HepG2 (cell line): ENCODE data around the gene TLE2. TPM values are rescaled to one million over a fixed set of nuclear protein-coding genes. Genes with fewer than 3 reads are reported as not detected.

ENCODE experiments used
- DPF2 ChIP-seq: sonication (generic); formaldehyde crosslinking; IDR thresholded peaks from 2 replicates; pipeline ENCODE4 v1.4.0; 2020; ENCODE audit warnings: mild to moderate bottlenecking, low read depth, missing genetic modification reagents, borderline replicate concordance
- GATAD2A ChIP-seq: IDR thresholded peaks from 2 replicates; pipeline ENCODE4 v1.6.1; 2016
- HDAC1 ChIP-seq: sonication (generic); formaldehyde crosslinking; IDR thresholded peaks from 2 replicates; pipeline ENCODE4 v1.5.1; 2020; ENCODE audit warnings: mild to moderate bottlenecking, missing genetic modification reagents
- HOXA3 ChIP-seq: sonication (generic); formaldehyde crosslinking; IDR thresholded peaks from 2 replicates; pipeline ENCODE4 v1.5.0; 2020; ENCODE audit warnings: missing genetic modification reagents
- LCORL ChIP-seq, 2 experiments: fragments of 450-650 bp in 1 of 2; sonication (generic) in 1 of 2; formaldehyde crosslinking in 1 of 2; IDR thresholded peaks; 2 replicates each; pipeline versions ENCODE4 v1.5.0 to v1.6.1; 2017 to 2020; ENCODE audit warnings: antibody characterized with exemption in 1 of 2, missing genetic modification reagents in 1 of 2
- MYNN ChIP-seq: sonication (generic); formaldehyde crosslinking; IDR thresholded peaks from 2 replicates; pipeline ENCODE4 v1.4.0; 2020; ENCODE audit warnings: mild to moderate bottlenecking, low read depth, missing genetic modification reagents
- NFIC ChIP-seq: IDR thresholded peaks from 2 replicates; pipeline ENCODE4 v1.6.1; 2012; ENCODE audit warnings: mild to moderate bottlenecking, low read length, inconsistent platforms
- SALL1 ChIP-seq: sonication (generic); formaldehyde crosslinking; IDR thresholded peaks from 2 replicates; pipeline ENCODE4 v1.8.0; 2022; ENCODE audit warnings: mild to moderate bottlenecking, missing genetic modification reagents
- SAP130 ChIP-seq: IDR thresholded peaks from 2 replicates; pipeline ENCODE4 v1.6.1; 2016; ENCODE audit warnings: low read depth
- SIN3A ChIP-seq: IDR thresholded peaks from 2 replicates; pipeline ENCODE4 v1.6.1; 2011; ENCODE audit warnings: low read depth, mild to moderate bottlenecking, control low read depth, low read length, borderline replicate concordance
- ZBED4 ChIP-seq: sonication (generic); formaldehyde crosslinking; IDR thresholded peaks from 2 replicates; pipeline ENCODE4 v1.4.0; 2020; ENCODE audit warnings: missing genetic modification reagents, borderline replicate concordance
- ZC3H4 ChIP-seq: sonication (generic); formaldehyde crosslinking; IDR thresholded peaks from 2 replicates; pipeline ENCODE4 v1.4.0; 2020; ENCODE audit warnings: missing genetic modification reagents, borderline replicate concordance
- ZFY ChIP-seq: sonication (generic); formaldehyde crosslinking; IDR thresholded peaks from 2 replicates; pipeline ENCODE4 v1.4.0; 2020; ENCODE audit warnings: missing genetic modification reagents
- ZMYM3 ChIP-seq: sonication (generic); formaldehyde crosslinking; IDR thresholded peaks from 2 replicates; pipeline ENCODE4 v1.5.1; 2020; ENCODE audit warnings: mild to moderate bottlenecking, missing genetic modification reagents
- ZNF234 ChIP-seq: sonication (generic); formaldehyde crosslinking; conservative IDR thresholded peaks from 2 replicates; pipeline ENCODE4 v1.5.1; 2020; ENCODE audit warnings: mild to moderate bottlenecking, missing genetic modification reagents
- ZNF503 ChIP-seq: sonication (generic); formaldehyde crosslinking; IDR thresholded peaks from 2 replicates; pipeline ENCODE4 v1.4.0; 2020; ENCODE audit warnings: missing genetic modification reagents
- ZNF562 ChIP-seq: sonication (generic); formaldehyde crosslinking; IDR thresholded peaks from 2 replicates; pipeline ENCODE4 v1.8.0; 2022; ENCODE audit warnings: missing genetic modification reagents, borderline replicate concordance
- ZNF670 ChIP-seq: sonication (generic); formaldehyde crosslinking; IDR thresholded peaks from 2 replicates; pipeline ENCODE4 v1.8.0; 2022; ENCODE audit warnings: mild to moderate bottlenecking, missing genetic modification reagents, borderline replicate concordance
- ZNF770 ChIP-seq: sonication (generic); formaldehyde crosslinking; IDR thresholded peaks from 2 replicates; pipeline ENCODE4 v1.5.0; 2020; ENCODE audit warnings: mild to moderate bottlenecking, missing genetic modification reagents
- polyA plus RNA-seq, 8 experiments: library from polyadenylated mRNA; depleted of rRNA in 3 of 8; stranded (reverse) in 7 of 8; unstranded in 1 of 8; fragments of >200 nt; fragmentation: Illumina TruSeq in 4 of 8; extraction: Trizol in 4 of 8; gene quantifications; 2 replicates each; pipeline versions ENCODE4 v1.2.1 to v1.2.3, GENCODE V29; 2011 to 2016; ENCODE audit warnings: low read depth in 4 of 8, missing spikeins in 1 of 8, mixed read lengths in 1 of 8; ENCODE audit not compliant: insufficient read depth in 1 of 8
- total RNA-seq, 5 experiments: library from RNA; depleted of rRNA; stranded (reverse); fragments of >200 nt; fragmentation: Illumina TruSeq; extraction: Trizol; gene quantifications; 2 replicates each; pipeline ENCODE4 v1.2.3, GENCODE V29; 2016; ENCODE audit warnings: low read depth in 1 of 5
- TF ChIP-seq, protein P1 (sequence below): IDR thresholded peaks from 2 replicates; pipeline ENCODE4 v1.6.1; 2016; ENCODE audit warnings: low read depth

TLE2 gene
- total and polyA plus RNA-seq, 2 of the 13 experiments (the other 11 are each of a cell fraction or from before 2014, with no cell fraction given) = 0.07 to 0.81 TPM

GRCh38 chr19:3047496-3048189 lies 18.6 kb upstream of the TLE2 start (continued):
- TF ChIP-seq ZBED4 (CRISPR knock-in tag) = 0 out of 2 replicates have a peak, but pooled peaks have one; percentile 37
- peak; percentile 54 for TF ChIP-seq ZMYM3 (CRISPR knock-in tag)
- TF ChIP-seq ZNF503 = no peak
- no peak for TF ChIP-seq LCORL (IDR thresholded peaks at IDR 0.05)
- 0 out of 2 replicates have a peak, but pooled peaks have one; percentile 55 for TF ChIP-seq LCORL (CRISPR knock-in tag; IDR thresholded peaks at IDR 0.05)
- no peak for TF ChIP-seq DPF2
- peak; percentile 65; the same call in 1 of the 2 replicates for TF ChIP-seq SAP130 (CRISPR knock-in tag)
- TF ChIP-seq SIN3A = peak; percentile 43; the same call in 1 of the 2 replicates
- peak; percentile 28; the same call in 1 of the 2 replicates for TF ChIP-seq ZNF770 (CRISPR knock-in tag)
- TF ChIP-seq, protein P1, sequence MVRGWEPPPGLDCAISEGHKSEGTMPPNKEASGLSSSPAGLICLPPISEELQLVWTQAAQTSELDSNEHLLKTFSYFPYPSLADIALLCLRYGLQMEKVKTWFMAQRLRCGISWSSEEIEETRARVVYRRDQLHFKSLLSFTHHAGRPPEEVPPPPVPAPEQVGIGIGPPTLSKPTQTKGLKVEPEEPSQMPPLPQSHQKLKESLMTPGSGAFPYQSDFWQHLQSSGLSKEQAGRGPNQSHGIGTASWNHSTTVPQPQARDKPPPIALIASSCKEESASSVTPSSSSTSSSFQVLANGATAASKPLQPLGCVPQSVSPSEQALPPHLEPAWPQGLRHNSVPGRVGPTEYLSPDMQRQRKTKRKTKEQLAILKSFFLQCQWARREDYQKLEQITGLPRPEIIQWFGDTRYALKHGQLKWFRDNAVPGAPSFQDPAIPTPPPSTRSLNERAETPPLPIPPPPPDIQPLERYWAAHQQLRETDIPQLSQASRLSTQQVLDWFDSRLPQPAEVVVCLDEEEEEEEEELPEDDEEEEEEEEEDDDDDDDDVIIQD = 0 out of 2 replicates have a peak, but pooled peaks have one; percentile 17
- TF ChIP-seq GATAD2A (CRISPR knock-in tag) = peak; percentile 30; the same call in 1 of the 2 replicates
- TF ChIP-seq ZC3H4 (CRISPR knock-in tag) = no peak
- no peak for TF ChIP-seq ZNF562 (CRISPR knock-in tag)
- TF ChIP-seq ZNF234 (CRISPR knock-in tag) = no peak
- TF ChIP-seq SALL1 = peak; percentile 49; the same call in 1 of the 2 replicates
- 0 out of 2 replicates have a peak, but pooled peaks have one; percentile 21 for TF ChIP-seq ZFY (CRISPR knock-in tag)
- TF ChIP-seq NFIC = no peak
- TF ChIP-seq MYNN (CRISPR knock-in tag) = no peak
- 0 out of 2 replicates have a peak, but pooled peaks have one; percentile 26 for TF ChIP-seq ZNF670
- 0 out of 2 replicates have a peak, but pooled peaks have one; percentile 21 for TF ChIP-seq HOXA3
- TF ChIP-seq HDAC1 (CRISPR knock-in tag) = 0 out of 2 replicates have a peak, but pooled peaks have one; percentile 33
